Measurements from ENCODE around the gene PHF8.

- TF ChIP-seq, protein P1, sequence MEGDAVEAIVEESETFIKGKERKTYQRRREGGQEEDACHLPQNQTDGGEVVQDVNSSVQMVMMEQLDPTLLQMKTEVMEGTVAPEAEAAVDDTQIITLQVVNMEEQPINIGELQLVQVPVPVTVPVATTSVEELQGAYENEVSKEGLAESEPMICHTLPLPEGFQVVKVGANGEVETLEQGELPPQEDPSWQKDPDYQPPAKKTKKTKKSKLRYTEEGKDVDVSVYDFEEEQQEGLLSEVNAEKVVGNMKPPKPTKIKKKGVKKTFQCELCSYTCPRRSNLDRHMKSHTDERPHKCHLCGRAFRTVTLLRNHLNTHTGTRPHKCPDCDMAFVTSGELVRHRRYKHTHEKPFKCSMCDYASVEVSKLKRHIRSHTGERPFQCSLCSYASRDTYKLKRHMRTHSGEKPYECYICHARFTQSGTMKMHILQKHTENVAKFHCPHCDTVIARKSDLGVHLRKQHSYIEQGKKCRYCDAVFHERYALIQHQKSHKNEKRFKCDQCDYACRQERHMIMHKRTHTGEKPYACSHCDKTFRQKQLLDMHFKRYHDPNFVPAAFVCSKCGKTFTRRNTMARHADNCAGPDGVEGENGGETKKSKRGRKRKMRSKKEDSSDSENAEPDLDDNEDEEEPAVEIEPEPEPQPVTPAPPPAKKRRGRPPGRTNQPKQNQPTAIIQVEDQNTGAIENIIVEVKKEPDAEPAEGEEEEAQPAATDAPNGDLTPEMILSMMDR (IDR thresholded peaks at IDR 0.05; ENCODE audit: insufficient read depth, low read length, poor library complexity, severe bottlenecking), result no peak
- no peak for TF ChIP-seq EZH2phosphoT487 (conservative IDR thresholded peaks at IDR 0.05; ENCODE audit: low read length)
Observed at GRCh38 chrX:54043056-54043455, 1.2 kb downstream of the PHF8 start.

Data from SU-DHL-6 (cell line).